Activated CD4-positive, alpha-beta T cell treated with anti-CD3 and anti-CD28 coated beads for 4 hours (primary cell): ENCODE data around the gene TTBK1.
"Not testable (repeated sequence)": the region's sequence is repeated elsewhere in the genome, so short reads cannot be mapped to it uniquely, and the experiment has no call there.

Source experiments
- DNase-seq, 2 donors: peaks; one replicate each; pipeline ENCODE4 v3.0.0-alpha.2; 2020

TTBK1 gene

DNA sequence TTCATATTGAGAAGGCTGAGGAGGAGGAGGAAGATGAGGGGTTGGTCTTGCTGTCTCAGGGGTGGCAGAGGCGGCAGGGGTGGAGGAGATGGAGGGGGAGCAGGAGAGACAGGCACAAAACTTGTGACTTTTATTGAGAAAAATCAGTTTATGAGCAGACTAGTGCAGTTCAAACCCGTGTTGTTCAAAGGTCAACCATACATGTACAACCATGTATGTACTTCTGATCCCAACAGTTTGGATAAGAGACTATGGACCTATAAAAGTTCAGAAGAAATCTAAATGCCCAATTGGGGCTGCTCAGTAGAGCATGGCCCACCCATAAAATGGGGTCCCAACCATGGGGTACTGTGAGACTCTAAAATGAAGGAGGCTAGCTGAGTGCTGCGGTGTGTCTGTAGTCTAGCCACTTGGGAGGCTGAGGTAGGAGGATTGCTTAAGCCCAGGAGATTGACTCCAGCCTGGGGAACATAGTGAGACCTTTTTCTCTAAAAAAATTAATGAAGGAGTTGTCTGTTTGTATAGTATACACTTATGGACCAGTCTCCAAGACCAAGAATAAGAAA, 47.1 kb downstream of the TTBK1 start:
- no peak for DNase-seq

DNA sequence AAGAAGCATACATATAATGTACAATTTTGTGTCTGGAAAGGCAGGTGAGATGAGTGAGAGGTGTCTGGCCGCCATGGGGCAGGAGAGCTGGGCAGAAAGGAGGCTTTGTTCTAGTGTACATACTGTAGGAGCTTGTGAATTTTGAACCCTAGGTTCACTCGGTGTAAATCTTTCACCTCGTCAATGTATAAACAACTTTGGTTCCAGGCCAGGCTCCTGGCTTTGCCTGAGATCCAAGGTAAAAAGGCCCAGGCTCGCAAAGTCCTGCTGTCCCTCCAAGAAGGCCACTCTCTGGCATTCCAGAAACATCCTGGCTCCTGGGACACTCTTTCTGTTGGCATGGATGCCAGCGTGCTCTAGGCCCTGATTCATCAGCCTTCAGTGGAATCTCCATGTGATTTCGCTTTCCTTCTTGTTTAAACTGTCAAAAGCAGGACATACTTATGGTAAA, 47.6 kb downstream of the TTBK1 start:
- no peak for DNase-seq

DNA sequence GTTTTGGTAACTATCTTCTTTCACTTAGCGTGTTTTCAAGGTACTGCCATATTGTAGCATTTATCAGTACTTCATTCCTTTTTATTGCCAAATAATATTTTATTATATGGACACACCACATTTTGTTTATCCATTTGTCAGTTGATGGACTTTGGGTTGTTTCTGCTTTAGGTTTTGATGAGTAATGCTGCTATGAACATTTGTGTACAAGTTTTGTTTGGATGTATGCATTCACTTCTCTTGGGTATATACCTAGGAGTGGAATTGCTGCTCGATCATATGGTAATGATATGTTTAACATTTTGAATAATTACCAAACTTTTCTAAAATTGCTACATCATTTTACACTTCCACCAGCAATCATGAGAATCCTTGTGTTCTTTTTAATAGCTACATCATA, 48.4 kb downstream of the TTBK1 start:
- no peak for DNase-seq

DNA sequence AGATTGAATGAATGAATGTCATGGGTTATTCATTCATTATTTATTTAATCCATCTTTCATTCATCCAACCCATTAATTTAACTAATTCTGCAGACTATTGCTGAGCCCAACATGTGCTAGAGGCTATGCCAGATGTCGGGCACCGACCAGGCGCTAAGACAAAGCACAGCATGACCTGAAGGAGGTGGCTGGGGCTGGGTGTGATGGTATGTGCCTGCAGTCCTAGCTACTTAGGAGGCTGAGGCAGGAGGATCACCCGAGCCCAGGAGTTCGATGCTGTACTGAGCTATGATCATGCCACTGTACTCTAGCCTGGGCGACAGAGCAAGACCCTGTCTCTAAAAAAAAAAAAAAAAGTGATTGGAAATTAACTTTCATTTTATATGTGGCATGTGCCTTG, 49.1 kb downstream of the TTBK1 start:
- DNase-seq: no peak

DNA sequence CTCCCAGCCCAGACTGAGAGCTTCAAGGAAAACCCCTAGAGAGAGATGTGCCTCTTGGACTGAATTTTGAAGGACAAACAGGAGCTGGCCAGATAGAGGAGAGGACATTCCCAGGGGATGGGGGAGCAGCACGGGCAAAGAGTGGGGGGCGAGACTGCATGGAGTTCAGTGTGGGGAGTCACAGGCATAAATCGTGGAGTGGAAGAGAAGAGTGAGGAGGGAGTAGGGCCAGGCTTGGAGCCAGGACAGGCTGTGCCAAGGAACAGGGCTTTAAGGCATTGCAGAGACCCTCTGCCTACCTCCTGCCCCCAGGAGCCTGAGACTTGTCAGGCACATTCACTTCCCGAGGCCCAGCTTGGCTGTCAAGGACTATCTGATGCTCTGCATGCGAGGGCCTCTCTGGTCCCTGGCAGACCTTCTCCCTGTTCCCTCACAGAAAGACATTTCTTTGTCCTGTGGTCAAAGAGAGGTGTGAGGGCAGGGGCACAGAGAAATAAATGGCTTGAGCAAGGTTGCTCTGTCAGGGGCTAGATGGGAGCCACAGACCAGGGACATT, 49.6 kb downstream of the TTBK1 start:
- DNase-seq: no peak

DNA sequence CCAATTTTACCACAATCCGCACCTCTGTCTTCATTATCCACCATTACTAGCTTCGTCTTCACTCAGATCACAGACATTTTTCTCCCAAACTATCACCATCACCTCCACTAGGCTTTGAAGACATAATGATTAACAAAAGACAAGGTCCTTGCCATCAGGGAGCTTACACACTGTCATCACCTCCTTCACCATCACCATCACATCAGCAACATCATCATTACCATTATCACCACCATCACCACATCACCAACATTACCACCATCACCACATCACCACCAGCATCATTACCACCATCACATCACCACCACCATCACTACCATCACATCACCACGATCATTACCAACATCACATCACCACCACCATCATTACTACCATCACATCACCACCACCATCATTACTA, 50.4 kb downstream of the TTBK1 start:
- DNase-seq: no peak

DNA sequence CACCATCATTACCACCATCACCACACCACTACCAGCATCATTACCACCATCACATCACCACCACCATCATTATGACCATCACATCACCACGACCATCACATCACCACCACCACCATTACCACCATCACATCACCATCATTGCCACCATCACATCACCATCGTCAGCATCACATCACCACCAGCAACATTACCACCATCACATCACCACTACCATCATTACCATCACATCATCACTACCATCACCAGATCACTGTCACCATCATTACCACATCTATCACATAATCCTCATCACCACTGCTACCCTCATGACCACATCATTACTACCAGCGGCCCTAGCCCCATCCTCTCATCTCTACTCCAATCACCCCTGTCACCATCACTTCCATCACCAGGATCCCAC, 51.3 kb downstream of the TTBK1 start:
- DNase-seq: no peak

- no peak for DNase-seq
Observed at GRCh38 chr6:43295456-43295855, 52.2 kb downstream of the TTBK1 start.

GRCh38 chr6:43296780-43297497, 53.7 kb downstream of the TTBK1 start:
- DNase-seq: no peak

GRCh38 chr6:43297644-43298564, 54.6 kb downstream of the TTBK1 start, which contains the start of gene SLC22A7:
SLC22A7 (plus strand) TSS chr6:43298260; CDS start chr6:43298359, 99 bp downstream.
- DNase-seq: no peak

DNA sequence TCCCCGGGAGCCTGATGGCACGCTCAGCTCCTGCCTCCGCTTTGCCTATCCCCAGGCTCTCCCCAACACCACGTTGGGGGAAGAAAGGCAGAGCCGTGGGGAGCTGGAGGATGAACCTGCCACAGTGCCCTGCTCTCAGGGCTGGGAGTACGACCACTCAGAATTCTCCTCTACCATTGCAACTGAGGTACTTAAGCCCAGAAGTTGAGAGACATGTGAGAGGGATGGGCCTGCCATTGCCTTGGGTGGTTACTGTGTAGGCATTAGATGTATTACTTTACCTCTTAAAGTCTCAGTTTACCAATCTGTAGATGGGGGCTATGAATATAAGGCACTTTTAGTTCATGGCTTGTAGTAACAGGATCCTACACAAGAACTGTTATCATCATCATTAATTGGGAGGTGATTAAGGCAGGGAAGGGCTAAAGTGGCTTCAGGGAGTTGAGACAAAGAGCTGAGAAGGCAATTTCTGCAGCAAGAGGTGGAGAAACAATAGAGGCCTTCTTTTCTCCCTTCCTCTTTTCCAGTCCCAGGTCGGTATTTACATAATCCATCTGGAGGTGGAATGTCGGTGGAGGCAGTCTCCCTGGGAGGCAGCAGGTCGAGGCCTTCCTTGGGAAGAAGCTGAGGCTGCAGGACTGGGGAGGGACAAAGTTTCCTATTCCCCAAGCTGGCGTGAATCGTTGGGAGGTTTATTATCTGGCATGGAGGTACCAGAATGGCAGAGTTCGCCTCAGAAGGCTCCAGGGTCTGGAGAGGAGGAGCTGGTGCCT, 55.5 kb downstream of the TTBK1 start:
- DNase-seq: no peak

DNA sequence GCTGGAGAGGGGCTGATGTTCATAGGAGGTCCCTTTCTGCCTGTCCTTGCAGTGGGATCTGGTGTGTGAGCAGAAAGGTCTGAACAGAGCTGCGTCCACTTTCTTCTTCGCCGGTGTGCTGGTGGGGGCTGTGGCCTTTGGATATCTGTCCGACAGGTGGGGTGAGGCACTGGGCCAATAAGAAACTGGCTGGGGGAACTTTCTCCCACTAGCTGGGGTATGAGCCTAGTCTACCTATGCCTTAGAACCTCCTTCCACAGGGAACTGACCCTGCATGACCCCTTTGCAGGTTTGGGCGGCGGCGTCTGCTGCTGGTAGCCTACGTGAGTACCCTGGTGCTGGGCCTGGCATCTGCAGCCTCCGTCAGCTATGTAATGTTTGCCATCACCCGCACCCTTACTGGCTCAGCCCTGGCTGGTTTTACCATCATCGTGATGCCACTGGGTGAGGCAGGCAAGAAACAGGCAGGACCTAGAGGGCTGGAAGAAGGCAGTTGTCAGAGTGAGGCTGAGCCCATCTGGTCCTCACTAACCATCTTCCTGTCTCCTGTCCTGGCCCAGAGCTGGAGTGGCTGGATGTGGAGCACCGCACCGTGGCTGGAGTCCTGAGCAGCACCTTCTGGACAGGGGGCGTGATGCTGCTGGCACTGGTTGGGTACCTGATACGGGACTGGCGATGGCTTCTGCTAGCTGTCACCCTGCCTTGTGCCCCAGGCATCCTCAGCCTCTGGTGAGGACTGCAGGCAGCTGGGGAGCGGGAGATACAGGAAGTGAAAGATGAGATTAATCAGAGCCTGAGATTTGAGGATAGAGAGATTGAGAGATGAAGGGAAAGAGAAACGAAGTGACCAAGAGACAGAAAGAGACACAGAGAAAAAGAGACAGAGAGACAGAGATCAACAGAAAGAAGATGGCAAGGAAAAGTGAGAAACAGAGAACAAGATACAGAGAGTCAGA, 56.3 kb downstream of the TTBK1 start:
- DNase-seq: no peak

DNA sequence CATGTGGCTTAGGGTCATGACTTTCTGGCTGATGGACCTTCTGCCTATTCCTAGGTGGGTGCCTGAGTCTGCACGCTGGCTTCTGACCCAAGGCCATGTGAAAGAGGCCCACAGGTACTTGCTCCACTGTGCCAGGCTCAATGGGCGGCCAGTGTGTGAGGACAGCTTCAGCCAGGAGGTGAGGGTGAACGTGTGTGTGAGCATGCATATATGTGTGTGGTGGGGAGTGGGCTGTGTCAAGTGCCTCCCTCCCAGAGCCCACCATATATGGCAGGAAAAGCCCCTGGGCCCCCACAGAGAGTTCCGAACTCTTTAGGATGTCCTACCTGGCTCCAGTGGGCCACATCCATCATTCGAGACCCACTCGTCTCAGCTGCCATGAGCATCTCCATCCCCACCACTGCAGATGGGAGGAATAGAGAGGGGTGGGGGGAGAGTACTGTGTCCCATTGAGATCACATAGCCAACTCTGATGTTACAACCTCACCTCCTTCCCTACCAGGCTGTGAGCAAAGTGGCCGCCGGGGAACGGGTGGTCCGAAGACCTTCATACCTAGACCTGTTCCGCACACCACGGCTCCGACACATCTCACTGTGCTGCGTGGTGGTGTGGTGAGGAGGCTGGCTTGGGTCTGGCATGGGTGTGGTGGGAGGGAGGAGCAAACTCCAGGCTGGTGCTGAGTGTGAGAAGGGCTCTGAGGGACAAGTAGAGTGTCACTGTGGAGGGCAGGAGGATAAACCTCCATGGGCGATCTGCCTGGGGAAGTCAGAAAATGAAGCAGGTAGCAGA, 58.0 kb downstream of the TTBK1 start:
- DNase-seq: no peak

DNA sequence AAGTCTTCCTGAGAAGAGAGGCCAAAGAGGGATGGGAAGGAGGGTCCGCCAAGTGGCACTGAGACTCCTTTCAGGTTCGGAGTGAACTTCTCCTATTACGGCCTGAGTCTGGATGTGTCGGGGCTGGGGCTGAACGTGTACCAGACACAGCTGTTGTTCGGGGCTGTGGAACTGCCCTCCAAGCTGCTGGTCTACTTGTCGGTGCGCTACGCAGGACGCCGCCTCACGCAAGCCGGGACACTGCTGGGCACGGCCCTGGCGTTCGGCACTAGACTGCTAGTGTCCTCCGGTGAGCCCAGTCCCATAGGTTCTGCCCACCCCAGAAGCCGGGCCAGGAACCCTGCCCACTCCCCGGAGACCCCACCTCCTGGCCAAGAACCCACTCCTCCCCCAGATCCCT, 58.8 kb downstream of the TTBK1 start:
- no peak for DNase-seq

DNA sequence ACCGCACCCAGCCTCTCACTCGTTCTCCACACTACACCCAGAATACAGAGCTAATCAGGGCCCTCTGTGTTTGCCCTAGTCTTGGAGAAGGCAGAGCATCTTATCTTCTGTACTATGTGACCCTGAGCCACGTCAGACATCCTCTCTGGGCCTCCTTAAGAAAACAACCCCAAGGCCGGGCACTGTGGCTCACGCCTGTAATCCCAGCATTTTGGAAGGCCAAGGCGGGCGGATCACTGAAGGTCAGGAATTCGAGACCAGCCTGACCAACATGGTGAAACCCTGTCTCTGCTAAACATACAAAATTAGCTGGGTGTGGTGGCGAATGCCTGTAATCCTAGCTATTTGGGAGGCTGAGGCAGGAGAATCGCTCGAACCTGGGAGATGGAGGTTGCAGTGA, 59.7 kb downstream of the TTBK1 start:
- not testable (repeated sequence) for DNase-seq

DNA sequence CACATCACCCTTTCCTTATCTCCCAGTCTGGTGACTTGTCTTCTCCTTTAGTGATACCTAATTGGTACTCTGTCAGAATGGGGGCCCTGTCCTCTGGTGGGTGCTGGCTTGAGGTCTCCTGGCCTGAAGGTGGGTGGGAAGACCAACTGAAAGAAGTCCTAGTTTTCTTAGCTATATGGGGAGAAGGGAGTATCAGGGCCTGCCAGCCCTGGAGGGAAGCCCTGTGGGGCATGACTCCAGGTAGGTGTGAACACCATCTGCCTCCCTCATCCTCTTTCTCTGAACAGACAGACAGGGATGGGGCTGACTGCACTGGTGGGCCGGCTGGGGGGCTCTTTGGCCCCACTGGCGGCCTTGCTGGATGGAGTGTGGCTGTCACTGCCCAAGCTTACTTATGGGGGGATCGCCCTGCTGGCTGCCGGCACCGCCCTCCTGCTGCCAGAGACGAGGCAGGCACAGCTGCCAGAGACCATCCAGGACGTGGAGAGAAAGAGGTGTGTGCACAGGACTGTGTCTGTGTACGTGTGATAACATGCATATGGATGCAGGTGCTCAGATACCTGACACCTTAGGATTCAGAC, 60.6 kb downstream of the TTBK1 start:
- no peak for DNase-seq

- no peak for DNase-seq
Observed at GRCh38 chr6:43304361-43304760, 61.1 kb downstream of the TTBK1 start.

DNA sequence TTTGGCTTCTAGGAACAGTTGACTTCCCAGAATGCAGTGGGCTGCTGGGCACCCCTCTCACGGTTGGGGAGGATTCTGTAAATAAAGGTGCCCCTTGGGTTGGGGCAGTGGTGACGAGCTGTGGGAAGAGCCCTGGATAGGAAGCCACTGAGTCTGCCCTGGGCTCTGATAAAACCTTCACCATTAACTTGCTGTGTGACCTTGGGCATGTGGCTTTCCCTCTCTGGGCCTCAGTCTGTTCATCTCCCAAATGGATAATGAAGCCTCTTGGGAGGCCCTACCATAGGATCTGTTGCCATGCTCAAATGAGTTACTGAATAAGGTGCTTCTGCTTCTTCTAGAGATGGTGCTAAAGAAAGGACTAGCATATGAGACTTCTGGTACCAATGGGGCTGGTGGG, 61.6 kb downstream of the TTBK1 start:
- no peak for DNase-seq

- no peak for DNase-seq
Observed at GRCh38 chr6:43306086-43306485, 62.8 kb downstream of the TTBK1 start.

DNA sequence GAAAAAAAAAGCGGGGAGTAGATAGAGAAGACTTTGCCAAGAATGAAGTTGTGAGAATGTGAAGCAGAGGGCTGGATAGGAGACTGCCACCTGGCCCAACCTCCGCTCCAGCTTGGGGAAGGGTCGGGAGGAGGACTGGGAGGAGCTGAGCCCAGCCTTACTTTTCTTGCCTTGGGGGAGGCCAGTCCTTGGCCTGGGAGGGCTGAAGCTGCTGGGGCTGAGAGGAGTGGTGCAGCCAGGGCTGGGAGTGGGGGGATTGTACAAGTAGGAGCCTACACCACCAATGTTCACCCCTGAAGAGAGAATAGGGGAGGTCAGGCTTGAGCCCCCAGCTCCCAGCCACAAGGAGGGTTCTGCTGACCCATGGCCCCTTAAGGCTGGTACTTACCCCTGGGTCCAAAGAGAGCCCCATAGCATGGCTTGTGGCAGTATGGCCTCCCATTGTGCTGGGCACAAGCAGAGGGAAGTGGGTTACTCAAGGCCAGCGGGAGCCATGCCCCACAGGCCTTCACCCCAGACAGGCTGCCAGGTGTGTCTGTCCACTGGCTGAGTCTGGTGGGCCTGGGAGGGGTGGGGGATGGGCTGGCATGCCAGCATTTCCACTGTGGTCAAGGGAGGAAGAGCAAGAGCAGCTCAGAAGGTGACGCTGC, 64.3 kb downstream of the TTBK1 start:
- no peak for DNase-seq
